ENCODE data around the gene STAB1.

- TF ChIP-seq CTCF (IDR thresholded peaks at IDR 0.05) (no peak), POLR2A (IDR thresholded peaks at IDR 0.05) (no peak)
Measured at GRCh38 chr3:52509753-52510328, 14.7 kb downstream of the STAB1 start.
